HG03097 (cell line): ENCODE measurements around the gene SRP14.
"Not testable (repeated sequence)": the region's sequence is repeated elsewhere in the genome, so short reads cannot be mapped to it uniquely, and the experiment has no call there.

Experiments used
- ATAC-seq: cut with Tn5 transposase; IDR thresholded peaks from one replicate; pipeline ENCODE4 v1.9.1; 2021; ENCODE audit not compliant: unreplicated experiment, low FRiP score

Gene SRP14

GRCh38 chr15:40052604-40053003 lies 13.6 kb upstream of the SRP14 start:
- ATAC-seq = no peak

DNA sequence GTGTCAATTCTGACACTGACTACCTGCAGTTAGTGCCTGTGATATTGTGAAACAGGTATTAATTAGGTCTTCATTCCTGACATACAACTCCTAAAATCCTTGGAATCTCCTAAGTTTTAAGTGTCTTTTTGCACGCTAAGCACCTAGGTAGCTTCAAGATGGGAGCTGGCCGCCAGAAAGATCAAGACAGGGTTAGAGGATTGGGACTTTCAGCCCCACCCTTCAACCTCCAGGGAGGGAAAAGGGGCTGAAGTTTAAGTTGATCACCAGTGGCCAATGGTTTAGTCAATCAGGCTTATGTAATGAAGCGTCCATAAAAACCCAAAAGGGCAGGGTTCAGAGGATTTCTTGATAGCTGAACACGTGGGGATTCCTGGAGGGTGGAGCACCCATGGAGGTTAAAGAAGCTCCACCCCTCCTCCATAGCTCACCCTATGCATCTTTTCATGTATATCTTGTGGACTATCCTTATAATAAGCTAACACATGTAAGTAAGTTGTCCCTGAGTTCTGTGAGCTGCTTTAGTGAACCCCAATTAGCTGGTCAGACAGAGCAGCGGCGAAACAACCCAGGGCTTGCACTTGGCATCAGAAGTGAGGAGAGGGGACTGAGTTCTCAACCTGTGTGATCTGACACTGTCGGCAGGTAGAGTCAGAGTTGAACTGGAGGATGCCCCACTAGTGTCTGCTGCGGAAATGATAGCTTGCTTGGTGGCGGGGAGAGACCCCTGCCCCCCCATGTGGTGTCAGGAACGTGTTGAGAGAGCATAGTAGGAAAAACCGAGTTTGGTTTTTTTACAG lies 12.8 kb upstream of the SRP14 start:
- no peak for ATAC-seq

GRCh38 chr15:40050788-40051470 lies 11.9 kb upstream of the SRP14 start:
- ATAC-seq = no peak

- no peak for ATAC-seq
Measured at GRCh38 chr15:40048926-40049475, 10.0 kb upstream of the SRP14 start.

DNA sequence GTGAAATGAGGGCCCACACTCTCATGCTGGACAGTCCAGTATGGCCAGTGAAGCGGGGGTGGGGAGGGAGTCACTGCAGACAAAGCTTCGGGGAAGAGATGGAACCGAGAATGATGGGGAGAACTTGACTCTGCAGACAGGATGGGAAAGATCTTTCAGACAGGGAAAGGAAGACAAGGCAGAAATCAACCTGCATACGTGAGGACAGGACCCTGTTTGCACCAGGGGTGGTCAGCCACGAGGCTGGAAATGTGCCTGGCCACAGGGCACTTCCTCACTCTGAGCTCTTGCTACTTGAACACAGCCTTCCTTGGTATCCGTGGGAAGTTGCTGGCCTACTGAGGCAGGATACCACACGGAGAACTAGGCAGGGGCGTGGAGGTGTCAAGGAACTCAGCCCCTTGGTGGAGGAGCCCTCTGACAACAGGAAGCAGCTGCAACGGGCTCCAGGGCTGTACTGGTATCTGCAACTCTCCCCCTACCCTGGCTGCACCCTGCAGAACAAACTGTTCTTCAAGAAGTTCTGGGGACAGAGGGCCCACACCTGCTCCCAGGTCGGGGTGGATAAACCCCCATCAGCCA lies 9.3 kb upstream of the SRP14 start:
- no peak for ATAC-seq

- no peak for ATAC-seq
Measured at GRCh38 chr15:40047415-40048210, 8.6 kb upstream of the SRP14 start.

DNA sequence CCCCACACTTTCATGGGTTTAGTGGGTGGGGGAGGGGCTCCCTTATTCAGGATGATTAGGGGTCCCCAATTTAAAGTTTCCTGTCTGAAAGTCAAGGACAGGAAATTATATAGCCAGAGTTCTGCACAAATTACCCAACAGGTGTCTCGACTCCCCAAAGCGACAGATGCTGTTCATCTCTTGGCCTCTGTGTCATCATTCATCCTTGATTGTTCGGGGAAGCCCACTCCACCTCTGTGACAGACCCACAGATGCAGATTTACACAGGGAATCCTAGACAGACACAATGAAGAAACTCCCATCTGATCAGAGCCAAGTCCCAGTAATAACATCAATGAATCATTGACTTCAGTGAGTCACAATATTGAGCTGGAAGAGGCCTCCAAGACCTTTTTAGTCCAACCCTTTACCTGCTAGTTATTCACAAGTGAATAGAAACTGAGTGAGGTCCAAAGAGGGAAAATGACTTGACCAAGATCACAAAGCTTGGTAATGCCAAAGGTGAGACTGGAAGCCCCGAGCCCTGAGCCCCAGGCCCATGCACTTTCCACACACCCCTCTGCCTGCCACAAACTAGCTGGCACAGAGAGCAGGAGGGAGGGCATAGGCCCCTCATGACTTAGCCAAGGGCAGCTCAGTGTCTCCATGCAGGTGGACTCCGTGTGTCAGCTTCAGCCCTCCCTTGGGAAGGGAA lies 7.9 kb upstream of the SRP14 start:
- no peak for ATAC-seq

DNA sequence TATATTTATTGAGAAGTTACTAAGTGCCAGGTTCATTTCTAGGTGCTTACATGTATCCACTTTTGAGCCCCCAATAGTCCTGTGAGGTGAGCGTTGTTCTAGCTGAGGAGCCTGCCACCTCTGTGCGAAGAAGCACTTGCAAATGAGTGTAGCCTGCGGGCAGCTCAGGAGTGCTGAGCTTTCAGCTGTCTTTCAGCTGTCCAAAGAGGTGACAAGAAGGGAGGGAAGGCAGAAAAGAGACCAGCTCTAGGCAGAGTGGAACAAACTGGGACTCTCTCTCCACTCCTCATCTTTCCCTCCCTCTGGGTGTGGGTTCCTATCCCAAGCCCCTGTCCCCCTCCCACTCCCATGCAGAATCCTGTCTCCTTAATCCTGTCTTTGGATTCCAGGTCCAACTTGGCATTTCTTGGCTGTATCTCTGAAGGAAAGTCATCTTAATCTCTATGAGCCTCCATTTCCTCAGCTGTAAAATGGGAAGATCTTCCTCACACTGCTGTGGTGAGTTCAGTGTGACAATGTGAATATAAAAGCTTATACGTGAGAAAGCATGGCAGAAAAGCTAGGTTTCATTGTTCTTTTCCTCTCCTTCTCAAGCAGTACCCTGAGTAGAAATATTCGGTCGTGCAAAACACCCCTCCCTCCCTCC lies 6.7 kb upstream of the SRP14 start:
- ATAC-seq = peak; percentile 3

- peak; percentile 49 for ATAC-seq
Measured at GRCh38 chr15:40044717-40045571, 6.0 kb upstream of the SRP14 start.

DNA sequence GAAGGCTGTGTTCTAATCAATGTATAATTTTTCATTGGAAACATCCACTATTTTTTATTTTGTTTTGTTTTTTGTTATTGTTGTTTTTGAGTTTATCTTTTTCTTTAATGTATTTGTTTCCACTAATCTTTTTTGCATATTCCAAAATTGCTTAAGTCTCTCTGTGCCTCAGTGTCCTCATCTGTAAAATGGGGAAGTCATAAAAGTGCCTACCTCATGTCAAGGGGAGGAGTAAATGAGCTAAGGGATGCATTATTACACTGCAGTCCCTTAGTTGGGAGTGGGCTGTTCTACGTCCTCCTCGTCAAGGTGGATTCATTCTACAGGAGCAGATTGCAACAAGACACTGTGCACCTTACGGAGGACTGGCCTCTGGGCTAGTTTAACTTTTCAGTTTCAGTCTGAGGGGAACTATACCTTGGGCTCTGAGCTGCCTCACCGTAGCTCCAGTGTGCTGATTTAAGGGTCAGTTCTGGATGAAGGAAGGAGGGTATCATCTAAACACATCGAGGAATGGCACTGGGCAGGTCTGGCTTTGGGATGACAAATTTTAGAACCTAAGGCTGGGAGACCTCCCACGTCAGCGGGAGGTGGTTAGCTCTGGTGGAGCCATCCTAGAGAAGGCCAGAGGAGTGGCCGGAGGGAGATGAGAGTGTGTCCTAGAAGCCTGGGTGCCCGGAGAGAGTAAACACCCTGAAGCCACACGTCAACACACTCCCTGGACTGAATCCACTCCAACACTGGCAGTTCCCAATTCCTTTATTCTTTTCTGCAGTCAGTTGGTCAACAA lies 5.1 kb upstream of the SRP14 start:
- no peak for ATAC-seq

DNA sequence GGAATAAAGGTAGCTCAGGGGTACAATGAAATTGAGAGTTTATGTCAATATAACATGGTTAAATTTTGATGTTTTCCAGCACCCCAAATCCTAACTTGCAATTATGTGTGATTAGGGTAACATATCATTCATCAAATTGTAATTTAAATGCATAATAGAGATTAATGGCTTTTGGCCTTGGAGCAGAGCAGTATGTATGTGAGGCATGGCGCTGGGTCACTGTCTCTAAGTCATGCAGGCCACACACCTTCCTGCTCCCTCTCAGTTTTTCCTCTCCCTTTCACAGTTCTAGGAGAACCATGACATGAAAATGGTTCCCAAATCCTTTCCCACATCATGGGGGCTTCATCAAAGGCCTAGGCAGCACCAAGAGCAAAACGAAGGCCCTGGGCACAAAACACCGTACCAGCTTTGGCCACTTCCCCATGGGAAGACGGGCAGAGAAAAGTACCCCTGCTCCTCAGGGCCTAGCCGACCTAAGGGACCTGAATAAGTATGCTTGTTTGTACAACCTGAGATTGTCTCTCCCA lies 3.9 kb upstream of the SRP14 start:
- no peak for ATAC-seq

GRCh38 chr15:40040770-40041169 lies 1.8 kb upstream of the SRP14 start:
- no peak for ATAC-seq

GRCh38 chr15:40040293-40040635 lies 1.3 kb upstream of the SRP14 start:
- ATAC-seq = no peak

DNA sequence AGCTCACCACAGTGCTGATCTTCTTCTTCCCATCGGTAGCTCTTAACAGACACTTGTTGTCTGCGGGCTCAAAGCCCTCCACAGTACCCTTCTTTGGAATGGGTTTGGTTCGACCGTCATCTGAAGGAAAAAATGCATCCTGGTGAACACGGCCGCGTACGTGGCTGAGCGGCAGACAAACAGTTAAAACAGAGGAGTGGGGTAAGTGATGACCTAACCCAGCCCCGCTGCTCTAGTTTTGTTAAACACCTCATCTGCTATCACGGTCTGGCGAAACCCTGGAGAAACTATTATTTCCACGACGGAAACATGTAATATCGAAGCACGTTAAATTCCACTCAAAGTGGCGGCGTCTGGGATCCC lies 725 bp downstream of the SRP14 start:
- ATAC-seq = peak; percentile 5

DNA sequence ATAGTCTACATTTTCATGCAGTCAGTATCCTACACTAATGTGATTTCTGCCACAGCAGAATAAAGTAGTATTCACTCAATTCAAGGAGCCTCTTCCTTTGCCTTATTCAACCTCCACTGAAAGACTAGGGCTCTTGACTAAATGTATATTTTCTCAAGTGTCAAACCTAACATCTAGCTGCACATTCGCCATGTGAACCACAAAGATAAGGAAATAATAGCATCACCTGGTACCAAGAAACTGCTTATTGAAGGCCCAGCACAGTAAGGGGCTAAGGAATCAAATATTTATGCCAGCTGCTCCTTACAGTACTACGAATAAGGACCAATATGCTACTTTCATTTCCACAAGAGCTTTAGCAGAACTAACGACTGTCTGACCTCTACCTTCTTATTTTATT lies 1.3 kb downstream of the SRP14 start:
- ATAC-seq = no peak

GRCh38 chr15:40035182-40035581 lies 3.8 kb downstream of the SRP14 start:
- not testable (repeated sequence) for ATAC-seq

DNA sequence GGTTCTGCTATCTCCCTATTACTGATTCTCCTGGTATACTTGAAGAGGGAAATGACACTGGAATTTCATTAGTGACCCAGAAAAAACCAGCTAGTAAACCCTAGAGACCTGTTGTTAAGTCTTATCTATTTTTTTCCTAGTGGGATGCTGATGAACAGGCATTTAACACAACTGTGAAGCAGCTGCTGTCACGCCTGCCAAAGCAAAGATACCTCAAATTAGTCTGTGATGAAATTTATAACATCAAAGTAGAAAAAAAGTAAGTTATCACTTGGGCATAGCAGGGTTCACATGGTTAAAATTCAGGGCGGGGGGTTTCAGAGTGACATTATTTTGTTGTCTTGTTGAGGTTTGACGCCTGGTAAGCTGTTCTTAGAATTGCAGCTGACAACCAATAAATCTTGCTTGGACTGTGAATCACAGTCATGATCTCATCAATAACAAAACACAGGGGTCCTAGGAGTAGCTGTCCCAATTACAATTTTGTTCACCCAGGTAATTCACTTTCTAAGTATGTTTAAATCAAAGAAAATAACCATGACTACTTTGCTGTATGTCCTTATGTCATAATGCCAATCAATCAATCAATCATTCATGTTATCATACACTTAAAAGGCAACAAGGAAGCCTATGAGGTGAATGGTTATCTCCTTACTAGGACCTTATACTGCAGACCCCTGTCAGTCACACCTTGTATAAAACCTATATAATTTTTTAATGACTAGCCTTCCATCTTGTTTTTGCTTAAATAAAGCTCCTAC lies 4.6 kb downstream of the SRP14 start:
- no peak for ATAC-seq
